OCI-LY7 (cell line): ENCODE results near the gene S100Z. TPM values are rescaled to one million over a fixed set of nuclear protein-coding genes. Genes with fewer than 3 reads are reported as not detected.

Experiments used
- BruUV-seq: library from RNA; stranded (reverse); fragments of 400-500 nt; replicated peaks from 2 replicates; lab custom pipeline; 2021; lab: Mats Ljungman, UMichigan
- CTCF ChIA-PET: fragments of 300-600 bp; sonication (Branson Sonifier 250); formaldehyde crosslinking; loops from one replicate; lab custom pipeline; 2022; ENCODE audit warnings: antibody characterized with exemption; ENCODE audit not compliant: unreplicated experiment; lab: Charles Lee
- POLR2A ChIA-PET: fragments of 300-600 bp; sonication (Branson Sonifier 250); formaldehyde crosslinking; loops from one replicate; lab custom pipeline; 2022; ENCODE audit warnings: antibody characterized with exemption; lab: Charles Lee
- DNase-seq: peaks from one replicate; pipeline ENCODE4 v3.0.0-alpha.2; 2015; ENCODE audit warnings: low spot score
- H2AFZ ChIP-seq: fragments of 200-600 bp; sonication (generic), shearing (Covaris generic); 2 replicates; pipeline ENCODE4 v1.6.1; 2014; ENCODE audit warnings: mild to moderate bottlenecking, antibody characterized with exemption, low read length, moderate library complexity
- H3K27ac ChIP-seq: fragments of 200-600 bp; sonication (generic); 2 replicates; pipeline ENCODE4 v1.5.1; 2014; ENCODE audit warnings: mixed run types, low read depth, mild to moderate bottlenecking, moderate library complexity, low read length, inconsistent platforms; ENCODE audit not compliant: poor library complexity, severe bottlenecking
- H3K36me3 ChIP-seq: fragments of 200-600 bp; sonication (generic); 2 replicates; pipeline ENCODE4 v1.6.1; 2014; ENCODE audit warnings: mild to moderate bottlenecking, antibody characterized with exemption, low read length, moderate library complexity, mixed read lengths; ENCODE audit not compliant: insufficient read depth
- H3K4me1 ChIP-seq: fragments of 200-600 bp; sonication (generic); 2 replicates; pipeline ENCODE4 v1.5.1; 2014; ENCODE audit warnings: mild to moderate bottlenecking, low read length; ENCODE audit not compliant: insufficient read depth, poor library complexity, severe bottlenecking
- H3K4me2 ChIP-seq: fragments of 200-600 bp; sonication (generic); 2 replicates; pipeline ENCODE4 v1.6.1; 2014; ENCODE audit warnings: mild to moderate bottlenecking, low read length
- H3K4me3 ChIP-seq: fragments of 200-600 bp; sonication (generic); 2 replicates; pipeline ENCODE4 v1.5.1; 2014; ENCODE audit warnings: mild to moderate bottlenecking, low read depth, low read length; ENCODE audit not compliant: poor library complexity, severe bottlenecking
- H3K79me2 ChIP-seq: fragments of 200-600 bp; sonication (generic); 2 replicates; pipeline ENCODE4 v1.6.1; 2016; ENCODE audit warnings: low read depth, mild to moderate bottlenecking, low read length, moderate library complexity, mixed read lengths; ENCODE audit not compliant: insufficient read depth
- H3K9me2 ChIP-seq: fragments of 200-600 bp; sonication (generic); 2 replicates; pipeline ENCODE4 v1.6.1; 2016; ENCODE audit warnings: mild to moderate bottlenecking, low read length, mixed read lengths; ENCODE audit not compliant: insufficient read depth
- H3K9me3 ChIP-seq: fragments of 200-600 bp; sonication (generic); 2 replicates; pipeline ENCODE4 v1.6.1; 2014; ENCODE audit warnings: mild to moderate bottlenecking, mixed run types, low read length, mixed read lengths
- H4K20me1 ChIP-seq: fragments of 200-600 bp; sonication (generic); 2 replicates; pipeline ENCODE4 v1.6.1; 2014; ENCODE audit warnings: mild to moderate bottlenecking, antibody characterized with exemption, low read length, moderate library complexity, mixed read lengths; ENCODE audit not compliant: insufficient read depth
- EZH2phosphoT487 ChIP-seq: fragments of 200-600 bp; sonication (generic); IDR thresholded peaks from 2 replicates; pipeline ENCODE4 v1.6.1; 2018; ENCODE audit warnings: low read depth, borderline replicate concordance, mild to moderate bottlenecking, mixed run types, antibody characterized with exemption, low read length, moderate library complexity, mixed read lengths
- intact Hi-C: fragments of 100-400 bp; cut with micrococcal nuclease; formaldehyde crosslinking; loops from one replicate; pipeline ENCODE4 v1.10.0; 2022; ENCODE audit not compliant: unreplicated experiment
- total RNA-seq, 2 experiments: library from RNA; depleted of rRNA in 1 of 2; stranded (reverse); fragments of >200 nt in 1 of 2; shearing (Covaris generic) in 1 of 2; gene quantifications; 2 replicates each; pipeline ENCODE4 v1.2.3, GENCODE V29; 2014 to 2022
- TF ChIP-seq, protein P1 (sequence below): fragments of 200-600 bp; sonication (generic); conservative IDR thresholded peaks from 2 replicates; pipeline ENCODE4 v1.5.1; 2014; ENCODE audit warnings: mild to moderate bottlenecking, antibody characterized with exemption, low read length, moderate library complexity, mixed read lengths

S100Z gene
- total RNA-seq, 2 experiments from 2014 or later = 51.1 to 66.6 TPM

DNA sequence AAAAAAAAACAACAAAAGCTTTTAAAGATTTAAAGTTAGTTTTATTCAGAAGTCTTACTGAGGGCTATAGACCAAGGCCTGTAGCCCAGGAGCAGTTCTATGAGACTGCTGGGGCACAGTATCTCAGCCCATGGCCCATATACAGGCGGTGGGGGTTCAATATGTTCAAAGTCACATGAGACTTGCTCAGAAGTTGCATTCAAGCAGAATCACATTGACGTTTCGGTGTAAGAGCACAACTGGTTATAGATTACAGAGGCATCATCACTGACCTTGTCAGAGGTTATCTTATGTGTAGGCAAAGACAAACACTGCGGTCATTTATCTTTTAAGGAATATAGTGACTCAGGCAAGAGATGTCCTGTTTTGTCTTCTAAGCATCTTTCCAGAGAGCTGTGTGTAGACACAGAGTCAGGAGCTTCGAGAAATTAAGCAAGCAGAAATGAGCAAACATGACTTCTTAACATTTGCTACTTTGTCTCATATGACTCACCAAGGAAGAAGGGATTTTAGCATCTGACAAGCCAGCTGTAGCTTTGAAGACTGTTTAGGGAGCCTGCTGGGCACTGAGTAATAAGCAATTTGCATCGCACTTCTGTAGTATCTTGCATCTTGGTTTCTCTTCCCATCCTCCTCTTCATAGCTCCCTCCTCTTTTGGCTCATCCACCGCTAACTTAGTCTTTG, 43.9 kb upstream of the S100Z start:
- intact Hi-C loops = no loop called here

DNA sequence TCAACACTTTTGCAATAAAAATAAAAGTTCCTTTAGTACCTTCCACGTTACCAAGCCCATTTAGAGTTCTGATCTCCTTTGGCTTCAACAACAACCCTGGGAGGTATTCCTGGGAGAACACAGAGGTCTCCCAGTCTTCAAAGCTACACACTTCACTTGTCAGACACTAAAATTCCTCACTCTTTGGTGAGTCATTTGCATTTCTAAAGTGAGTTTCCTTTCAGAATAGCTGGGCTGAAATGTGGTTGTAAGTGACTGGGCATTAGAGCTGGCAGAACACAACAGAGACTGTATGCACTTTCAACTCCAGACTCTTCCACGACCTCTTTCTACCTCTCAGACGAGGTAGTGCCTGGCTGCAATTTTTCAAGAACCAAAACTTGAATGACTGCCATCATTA, 42.5 kb upstream of the S100Z start:
- intact Hi-C loops = no loop called here
- Histone ChIP-seq H3K27ac (no peak overlapping the region), H2AFZ (no peak overlapping the region), H3K9me3 (no peaks in the 10 kb centered on the region), H3K4me1 (no peaks in the 10 kb centered on the region), H3K4me3 (no peak overlapping the region), H3K4me2 (no peak overlapping the region), H4K20me1 (no peaks in the 10 kb centered on the region), H3K36me3 (no peaks in the 10 kb centered on the region), H3K9me2 (no peaks in the 10 kb centered on the region), H3K79me2 (no peaks in the 10 kb centered on the region)
- DNase-seq = no peak
- BruUV-seq = no TSS peak
- ChIA-PET CTCF (no interaction called here), POLR2A (interaction anchor here (0.6 to 0.7 kb wide), 2 partner anchors 18 to 1951 kb away, joined by 4 read pairs; no protein-coding TSS in a partner anchor)
- TF ChIP-seq, protein P1, sequence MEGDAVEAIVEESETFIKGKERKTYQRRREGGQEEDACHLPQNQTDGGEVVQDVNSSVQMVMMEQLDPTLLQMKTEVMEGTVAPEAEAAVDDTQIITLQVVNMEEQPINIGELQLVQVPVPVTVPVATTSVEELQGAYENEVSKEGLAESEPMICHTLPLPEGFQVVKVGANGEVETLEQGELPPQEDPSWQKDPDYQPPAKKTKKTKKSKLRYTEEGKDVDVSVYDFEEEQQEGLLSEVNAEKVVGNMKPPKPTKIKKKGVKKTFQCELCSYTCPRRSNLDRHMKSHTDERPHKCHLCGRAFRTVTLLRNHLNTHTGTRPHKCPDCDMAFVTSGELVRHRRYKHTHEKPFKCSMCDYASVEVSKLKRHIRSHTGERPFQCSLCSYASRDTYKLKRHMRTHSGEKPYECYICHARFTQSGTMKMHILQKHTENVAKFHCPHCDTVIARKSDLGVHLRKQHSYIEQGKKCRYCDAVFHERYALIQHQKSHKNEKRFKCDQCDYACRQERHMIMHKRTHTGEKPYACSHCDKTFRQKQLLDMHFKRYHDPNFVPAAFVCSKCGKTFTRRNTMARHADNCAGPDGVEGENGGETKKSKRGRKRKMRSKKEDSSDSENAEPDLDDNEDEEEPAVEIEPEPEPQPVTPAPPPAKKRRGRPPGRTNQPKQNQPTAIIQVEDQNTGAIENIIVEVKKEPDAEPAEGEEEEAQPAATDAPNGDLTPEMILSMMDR = no peak
- no peak for TF ChIP-seq EZH2phosphoT487

More for the DNA sequence above, 43.9 kb upstream of the S100Z start:
- H2AFZ ChIP-seq = no peak overlapping the region
- no peak for DNase-seq
- H3K4me3 ChIP-seq = no peak overlapping the region
- no peaks in the 10 kb centered on the region for H3K79me2 ChIP-seq
- CTCF ChIA-PET = no interaction called here
- no peaks in the 10 kb centered on the region for H4K20me1 ChIP-seq
- no peaks in the 10 kb centered on the region for H3K36me3 ChIP-seq
- no peaks in the 10 kb centered on the region for H3K9me3 ChIP-seq
- H3K4me1 ChIP-seq = no peaks in the 10 kb centered on the region
- TF ChIP-seq, protein P1 = no peak
- TF ChIP-seq EZH2phosphoT487 = no peak
- H3K4me2 ChIP-seq = no peak overlapping the region
- H3K27ac ChIP-seq = no peak overlapping the region
- no peaks in the 10 kb centered on the region for H3K9me2 ChIP-seq
- no TSS peak for BruUV-seq
- POLR2A ChIA-PET = interaction anchor here (0.7 kb wide), 1 partner anchor 1070 kb away, joined by 5 read pairs; no protein-coding TSS in a partner anchor

DNA sequence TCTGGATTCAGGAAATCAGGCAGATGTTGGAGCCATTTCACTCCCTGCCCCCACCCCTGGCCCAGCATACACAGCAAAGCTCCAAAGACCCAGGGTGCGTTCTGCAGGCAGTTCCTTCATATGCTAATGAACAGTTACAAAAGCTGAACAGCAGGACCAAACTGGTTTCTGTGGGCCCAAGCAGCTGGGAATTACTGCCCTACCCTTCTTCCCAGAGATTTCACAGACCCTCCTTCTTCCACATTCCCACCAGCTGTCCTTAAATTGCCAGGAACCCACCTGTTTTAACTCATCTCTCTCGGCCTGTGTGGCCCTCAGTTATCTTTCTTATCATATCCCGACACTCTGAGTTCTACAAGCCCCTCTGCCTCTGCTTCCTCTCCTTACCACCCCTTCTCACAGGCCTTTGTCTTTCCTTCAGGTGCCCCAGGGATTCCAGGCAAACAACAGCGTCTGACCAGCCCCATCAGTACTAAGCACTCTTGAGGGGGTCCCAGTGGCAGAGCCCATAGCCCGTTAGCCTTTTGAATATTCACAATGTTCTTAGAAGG, 41.6 kb upstream of the S100Z start:
- intact Hi-C loops = no loop called here
- no peak overlapping the region for H3K4me2 ChIP-seq
- no peaks in the 10 kb centered on the region for H3K4me1 ChIP-seq
- DNase-seq = no peak
- H3K79me2 ChIP-seq = no peaks in the 10 kb centered on the region
- TF ChIP-seq EZH2phosphoT487 = no peak
- TF ChIP-seq, protein P1 = no peak
- H3K9me2 ChIP-seq = no peaks in the 10 kb centered on the region
- no peaks in the 10 kb centered on the region for H3K36me3 ChIP-seq
- BruUV-seq = no TSS peak
- H3K9me3 ChIP-seq = no peaks in the 10 kb centered on the region
- CTCF ChIA-PET = no interaction called here
- H3K4me3 ChIP-seq = no peak overlapping the region
- no peak overlapping the region for H2AFZ ChIP-seq
- H4K20me1 ChIP-seq = no peaks in the 10 kb centered on the region
- no peak overlapping the region for H3K27ac ChIP-seq
- POLR2A ChIA-PET = no interaction called here
